NB4 (cell line): ENCODE results near the gene YJU2.
"Not testable (repeated sequence)": the region's sequence is repeated elsewhere in the genome, so short reads cannot be mapped to it uniquely, and the experiment has no call there.

ENCODE experiments used
- CTCF ChIP-seq: IDR thresholded peaks from one replicate; pipeline ENCODE4 v1.5.1; 2012; ENCODE audit warnings: low read depth, low read length
- MYC ChIP-seq: IDR thresholded peaks from 2 replicates; pipeline ENCODE4 v1.6.1; 2011; ENCODE audit warnings: low read depth, low read length
- POLR2A ChIP-seq: IDR thresholded peaks from 2 replicates; pipeline ENCODE4 v1.6.1; 2011; ENCODE audit warnings: mild to moderate bottlenecking; ENCODE audit not compliant: insufficient read length; ENCODE audit errors: extremely low read depth

DNA sequence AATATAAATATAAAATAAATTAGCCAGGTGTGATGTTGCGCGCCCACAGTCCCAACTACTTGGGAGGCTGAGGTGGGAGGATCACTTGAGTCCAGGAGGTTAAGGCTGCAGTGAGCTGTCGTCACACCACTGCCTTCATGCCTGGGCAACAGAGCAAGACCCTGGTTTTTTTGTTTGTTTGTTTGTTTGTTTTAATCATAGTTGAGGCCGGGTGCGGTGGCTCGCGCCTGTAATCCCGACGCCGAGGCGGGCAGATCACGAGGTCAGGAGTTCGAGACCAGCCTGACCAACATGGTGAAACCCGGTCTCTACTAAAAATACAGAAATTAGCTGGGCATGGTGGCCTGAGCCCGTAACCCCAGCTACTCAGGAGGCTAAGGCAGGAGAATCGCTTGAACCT is 9.4 kb upstream of the YJU2 start:
- not testable (repeated sequence) for TF ChIP-seq CTCF, POLR2A, MYC
